MV-4-11 (cell line): Measurements from ENCODE around the gene SERPINA1.

ENCODE experiments used
- DNase-seq: peaks from one replicate; lab custom pipeline; 2025; lab: John Stamatoyannopoulos, UW

Gene SERPINA1

DNA sequence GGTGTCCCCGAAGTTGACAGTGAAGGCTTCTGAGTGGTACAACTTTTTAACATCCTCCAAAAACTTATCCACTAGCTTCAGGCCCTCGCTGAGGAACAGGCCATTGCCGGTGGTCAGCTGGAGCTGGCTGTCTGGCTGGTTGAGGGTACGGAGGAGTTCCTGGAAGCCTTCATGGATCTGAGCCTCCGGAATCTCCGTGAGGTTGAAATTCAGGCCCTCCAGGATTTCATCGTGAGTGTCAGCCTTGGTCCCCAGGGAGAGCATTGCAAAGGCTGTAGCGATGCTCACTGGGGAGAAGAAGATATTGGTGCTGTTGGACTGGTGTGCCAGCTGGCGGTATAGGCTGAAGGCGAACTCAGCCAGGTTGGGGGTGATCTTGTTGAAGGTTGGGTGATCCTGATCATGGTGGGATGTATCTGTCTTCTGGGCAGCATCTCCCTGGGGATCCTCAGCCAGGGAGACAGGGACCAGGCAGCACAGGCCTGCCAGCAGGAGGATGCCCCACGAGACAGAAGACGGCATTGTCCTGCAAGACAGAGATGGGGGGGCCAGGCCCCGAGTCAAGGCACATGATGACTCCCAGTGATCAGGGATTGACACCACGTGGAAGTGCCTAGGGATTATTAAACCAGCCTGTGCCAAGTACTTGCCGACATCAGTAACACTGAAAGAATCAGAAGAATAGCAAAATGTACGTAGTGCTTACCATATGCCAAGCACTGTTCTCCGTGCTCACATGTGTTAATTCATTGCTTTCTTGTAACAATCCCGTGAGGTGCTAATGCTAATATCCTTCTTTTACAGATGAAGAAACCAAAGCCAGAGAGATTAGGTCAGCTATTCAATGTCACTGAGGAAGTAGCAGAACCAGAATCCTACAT, 5.4 kb downstream of the SERPINA1 start:
- DNase-seq, result no peak

DNA sequence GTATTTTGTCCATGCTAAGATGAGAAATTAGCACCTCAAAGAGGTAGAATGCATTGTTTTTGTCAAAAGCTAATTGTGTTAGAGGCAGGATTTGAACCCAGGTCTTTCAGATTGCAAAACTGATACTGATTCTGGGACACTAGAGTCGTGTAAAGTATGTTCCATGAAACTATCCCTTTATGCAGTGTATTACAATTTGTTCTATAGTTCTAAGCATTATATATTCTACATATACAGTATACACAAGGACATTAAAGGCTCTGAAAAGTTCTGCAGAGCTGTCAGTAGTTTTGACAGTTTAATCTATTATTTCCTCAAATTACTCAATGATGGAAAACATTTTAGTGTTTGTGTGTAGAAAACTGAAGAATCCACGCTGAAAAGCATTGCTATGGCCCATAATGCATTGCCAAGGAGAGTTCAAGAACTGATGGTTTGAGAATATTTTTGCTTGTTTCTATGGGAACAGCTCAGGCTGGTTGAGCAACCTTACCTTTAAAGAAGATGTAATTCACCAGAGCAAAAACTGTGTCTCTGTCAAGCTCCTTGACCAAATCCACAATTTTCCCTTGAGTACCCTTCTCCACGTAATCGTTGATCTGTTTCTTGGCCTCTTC, 6.2 kb downstream of the SERPINA1 start:
- DNase-seq, result peak; percentile 20

DNA sequence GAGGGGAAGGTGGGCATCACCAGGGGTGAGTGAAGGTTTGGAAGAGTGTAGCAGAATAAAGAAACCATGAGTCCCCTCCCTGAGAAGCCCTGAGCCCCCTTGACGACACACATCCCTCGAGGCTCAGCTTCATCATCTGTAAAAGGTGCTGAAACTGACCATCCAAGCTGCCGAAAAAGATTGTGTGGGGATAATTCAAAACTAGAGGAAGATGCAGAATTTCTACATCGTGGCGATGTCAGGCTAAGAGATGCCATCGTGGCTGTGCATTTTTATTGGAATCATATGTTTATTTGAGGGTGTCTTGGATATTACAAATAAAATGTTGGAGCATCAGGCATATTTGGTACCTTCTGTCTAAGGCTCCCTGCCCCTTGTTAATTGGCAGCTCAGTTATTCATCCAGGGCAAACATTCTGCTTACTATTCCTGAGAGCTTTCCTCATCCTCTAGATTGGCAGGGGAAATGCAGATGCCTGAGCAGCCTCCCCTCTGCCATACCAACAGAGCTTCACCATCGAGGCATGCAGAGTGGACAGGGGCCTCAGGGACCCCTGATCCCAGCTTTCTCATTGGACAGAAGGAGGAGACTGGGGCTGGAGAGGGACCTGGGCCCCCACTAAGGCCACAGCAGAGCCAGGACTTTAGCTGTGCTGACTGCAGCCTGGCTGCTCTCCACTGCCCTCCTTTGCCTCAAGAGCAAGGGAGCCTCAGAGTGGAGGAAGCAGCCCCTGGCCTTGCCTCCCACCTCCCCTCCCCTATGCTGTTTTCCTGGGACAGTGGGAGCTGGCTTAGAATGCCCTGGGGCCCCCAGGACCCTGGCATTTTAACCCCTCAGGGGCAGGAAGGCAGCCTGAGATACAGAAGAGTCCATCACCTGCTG, 7.0 kb downstream of the SERPINA1 start:
- no peak for DNase-seq

DNA sequence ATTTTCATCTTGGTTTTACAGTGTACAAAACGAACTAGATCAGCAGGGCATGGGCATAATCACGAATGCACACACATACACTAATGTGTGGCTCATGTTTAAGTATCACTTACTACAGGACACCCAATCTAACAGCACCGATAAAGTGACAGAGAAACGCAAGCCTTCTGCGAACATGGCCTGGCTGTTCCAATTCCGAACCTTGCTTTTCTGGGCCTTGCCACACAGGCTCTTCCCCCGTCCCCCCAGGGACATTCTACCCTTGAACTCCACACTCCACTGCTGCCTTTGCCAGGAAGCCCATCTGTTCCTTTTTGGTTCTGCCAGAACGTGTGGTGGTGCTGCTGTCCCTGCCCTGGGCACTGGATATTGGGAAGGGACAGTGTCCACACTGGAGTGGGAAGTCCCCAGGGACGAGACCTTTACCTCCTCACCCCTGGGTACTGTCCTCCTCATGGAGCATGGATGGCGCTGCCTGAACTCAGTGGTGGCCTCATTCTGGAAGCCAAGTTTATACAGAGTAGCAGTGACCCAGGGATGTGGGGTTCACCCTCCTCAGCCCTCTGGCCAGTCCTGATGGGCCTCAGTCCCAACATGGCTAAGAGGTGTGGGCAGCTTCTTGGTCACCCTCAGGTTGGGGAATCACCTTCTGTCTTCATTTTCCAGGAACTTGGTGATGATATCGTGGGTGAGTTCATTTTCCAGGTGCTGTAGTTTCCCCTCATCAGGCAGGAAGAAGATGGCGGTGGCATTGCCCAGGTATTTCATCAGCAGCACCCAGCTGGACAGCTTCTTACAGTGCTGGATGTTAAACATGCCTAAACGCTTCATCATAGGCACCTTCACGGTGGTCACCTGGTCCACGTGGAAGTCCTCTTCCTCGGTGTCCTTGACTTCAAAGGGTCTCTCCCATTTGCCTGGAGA, 7.9 kb downstream of the SERPINA1 start:
- no peak for DNase-seq

DNA sequence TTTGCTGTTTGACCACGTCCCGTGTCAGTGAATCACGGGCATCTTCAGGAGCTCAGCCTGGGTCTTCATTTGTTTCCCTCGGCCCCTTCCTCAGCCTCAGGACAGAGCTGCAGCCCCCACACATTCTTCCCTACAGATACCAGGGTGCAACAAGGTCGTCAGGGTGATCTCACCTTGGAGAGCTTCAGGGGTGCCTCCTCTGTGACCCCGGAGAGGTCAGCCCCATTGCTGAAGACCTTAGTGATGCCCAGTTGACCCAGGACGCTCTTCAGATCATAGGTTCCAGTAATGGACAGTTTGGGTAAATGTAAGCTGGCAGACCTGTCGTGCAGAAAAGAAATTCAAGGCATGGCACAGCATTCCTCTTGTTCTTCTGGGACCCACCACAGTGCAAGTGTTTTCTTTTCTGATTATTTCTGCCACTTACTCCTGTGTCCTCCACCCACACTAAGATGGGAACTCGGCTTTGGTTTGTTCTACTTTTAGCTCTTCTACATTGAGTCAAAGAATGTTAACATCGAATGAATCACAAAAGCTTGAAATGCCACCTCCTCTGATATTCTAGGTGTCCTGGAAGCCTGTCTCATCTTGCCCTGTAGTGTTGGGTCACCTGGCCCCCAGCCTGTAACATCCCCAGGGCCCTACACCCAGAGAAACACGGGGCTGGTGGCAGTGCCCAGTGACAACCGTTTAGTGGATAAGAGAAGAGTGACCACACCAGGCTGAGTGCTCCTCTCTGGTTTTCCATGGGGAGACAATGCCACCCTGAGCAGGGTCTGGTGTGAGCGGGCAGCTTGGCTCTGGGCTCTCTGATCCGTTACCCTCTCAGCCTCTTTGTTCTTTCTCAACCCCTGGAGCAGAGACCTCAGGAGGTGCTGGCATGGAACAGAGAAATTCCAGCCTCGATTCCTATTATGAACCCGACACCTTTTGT, 8.8 kb downstream of the SERPINA1 start:
- no peak for DNase-seq

DNA sequence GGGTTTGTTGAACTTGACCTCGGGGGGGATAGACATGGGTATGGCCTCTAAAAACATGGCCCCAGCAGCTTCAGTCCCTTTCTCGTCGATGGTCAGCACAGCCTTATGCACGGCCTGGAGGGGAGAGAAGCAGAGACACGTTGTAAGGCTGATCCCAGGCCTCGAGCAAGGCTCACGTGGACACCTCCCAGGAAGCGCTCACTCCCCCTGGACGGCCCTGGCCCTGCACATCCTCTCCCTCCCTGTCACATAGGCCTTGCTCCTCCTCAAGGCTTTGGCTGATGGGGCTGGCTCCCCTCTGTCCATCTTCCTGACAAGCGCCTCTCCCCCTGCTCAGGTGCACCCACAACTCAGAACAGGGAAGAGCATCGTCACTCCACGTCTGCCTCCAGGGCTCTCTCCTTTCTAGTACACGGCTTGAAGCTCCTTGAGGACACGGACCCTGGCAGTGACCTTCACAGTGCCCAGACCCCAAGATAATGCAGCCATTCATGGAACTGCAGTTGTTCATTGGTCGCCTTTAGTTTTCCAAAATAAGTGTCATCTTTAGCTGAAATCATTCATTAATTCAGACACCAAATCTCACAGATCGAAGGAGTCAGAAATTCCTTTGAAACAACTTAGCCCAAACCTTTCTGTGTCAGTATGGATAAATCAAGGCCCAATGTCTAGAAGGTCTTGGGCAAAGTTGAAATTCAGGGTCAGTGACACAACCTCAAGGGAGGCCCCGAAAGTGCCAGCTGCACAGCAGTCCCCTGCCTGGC, 9.7 kb downstream of the SERPINA1 start:
- no peak for DNase-seq

DNA sequence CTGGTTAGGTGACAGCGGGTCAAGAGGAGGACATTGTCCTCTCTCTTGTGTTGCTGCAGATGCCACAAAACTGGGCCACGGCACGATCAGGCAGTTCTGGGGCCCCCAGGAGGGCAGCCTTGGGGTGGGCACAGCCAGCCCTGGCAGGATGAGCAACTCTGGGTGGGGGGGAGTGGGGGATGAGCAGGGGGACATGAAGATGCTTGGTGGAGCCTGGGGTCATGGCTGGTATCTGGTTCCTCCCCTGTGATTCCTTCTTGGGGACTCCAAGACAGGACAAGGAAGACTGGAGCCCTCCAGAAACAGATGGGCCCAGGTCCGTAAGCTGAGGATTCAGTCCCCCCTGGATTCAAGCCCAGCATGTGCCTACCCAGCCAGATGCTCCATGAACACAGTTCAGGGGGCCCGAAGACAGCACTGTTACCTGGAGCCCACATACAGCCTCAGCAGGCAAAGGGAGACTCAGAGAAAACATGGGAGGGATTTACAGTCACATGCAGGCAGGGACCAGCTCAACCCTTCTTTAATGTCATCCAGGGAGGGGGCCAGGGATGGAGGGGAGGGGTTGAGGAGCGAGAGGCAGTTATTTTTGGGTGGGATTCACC, 10.4 kb downstream of the SERPINA1 start:
- DNase-seq, result no peak

DNA sequence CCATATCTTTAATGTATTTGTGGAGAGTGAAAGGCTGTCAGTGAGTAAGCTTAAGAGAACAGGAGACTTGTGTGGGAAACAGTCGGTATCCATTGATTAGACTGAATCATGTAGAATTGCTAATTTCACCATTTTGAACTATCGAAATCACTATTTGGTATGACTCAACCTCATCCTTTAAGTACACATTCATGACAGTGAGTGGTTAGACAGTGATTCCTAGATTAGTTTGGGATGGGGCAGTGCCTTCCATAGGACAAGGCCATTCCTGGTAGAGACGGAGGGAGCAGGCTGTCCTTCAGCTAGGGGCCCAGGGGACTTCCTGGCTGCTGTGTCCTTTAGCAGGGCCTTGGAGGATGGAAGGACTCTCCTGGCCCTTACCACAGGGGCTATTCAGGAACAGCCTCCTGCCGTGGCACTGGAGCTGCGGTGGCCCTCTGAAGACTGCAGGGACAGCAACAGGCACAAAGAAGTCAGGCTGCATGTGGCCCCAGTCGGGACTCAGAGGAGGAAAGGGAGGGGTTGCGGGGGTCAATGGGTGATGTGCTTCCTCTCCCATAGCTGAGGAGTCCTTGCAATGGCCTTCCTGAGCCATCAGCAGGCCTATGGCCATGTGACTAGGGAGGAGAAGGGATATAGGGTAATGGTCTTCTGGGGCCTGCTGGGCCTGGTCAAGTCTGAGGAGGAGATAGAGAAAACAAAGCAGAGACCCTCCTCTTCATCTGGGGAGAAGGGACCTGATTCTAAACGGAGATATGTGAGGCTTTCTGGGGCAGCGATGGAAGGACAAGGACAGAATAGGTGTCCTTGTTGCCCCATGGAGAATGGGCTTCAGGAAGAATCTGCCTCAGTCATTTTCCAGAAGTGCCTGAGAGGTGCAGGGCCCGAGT, 11.2 kb downstream of the SERPINA1 start:
- DNase-seq, result no peak

DNA sequence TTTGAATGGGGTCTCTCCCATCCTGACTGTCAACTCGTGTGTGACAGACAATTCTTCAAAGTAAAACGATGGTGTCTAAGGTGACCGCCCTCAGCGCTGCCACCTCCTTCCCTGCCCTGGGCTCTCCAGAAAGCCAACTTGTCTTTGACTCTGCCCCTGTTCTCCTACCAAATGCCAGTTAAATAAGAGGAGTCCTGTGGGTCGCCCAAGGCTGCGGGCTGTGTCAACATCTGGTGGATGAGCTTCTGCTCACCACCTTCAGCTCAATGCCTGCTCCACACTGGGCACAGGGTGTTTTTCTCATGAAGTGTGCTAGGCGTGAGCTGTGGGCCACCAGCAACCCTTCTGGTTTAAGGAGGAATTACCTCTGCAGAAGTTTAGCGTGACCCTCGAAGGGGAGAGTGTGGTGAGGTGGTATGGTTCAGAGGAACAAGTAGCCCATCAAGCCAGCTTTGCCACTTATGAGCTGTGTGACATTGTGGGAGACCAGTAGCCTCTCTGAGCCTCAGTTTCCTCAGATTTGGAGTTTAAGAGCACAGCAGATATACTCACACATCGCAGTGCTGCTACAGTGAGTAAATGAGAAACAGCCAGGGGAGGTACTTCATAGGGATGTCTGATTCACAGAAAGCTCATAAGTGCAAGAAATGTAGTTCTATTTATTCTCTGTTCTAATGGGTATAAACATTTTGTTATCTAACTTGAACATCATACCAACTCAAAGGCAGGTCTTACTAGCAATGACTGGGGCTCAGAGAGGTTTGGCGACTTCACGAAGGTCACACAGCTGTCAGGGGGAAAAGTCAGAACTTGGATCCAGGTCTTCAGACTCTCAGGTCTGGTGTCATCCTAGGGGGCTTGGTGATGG, 12.1 kb downstream of the SERPINA1 start:
- DNase-seq, result no peak

DNA sequence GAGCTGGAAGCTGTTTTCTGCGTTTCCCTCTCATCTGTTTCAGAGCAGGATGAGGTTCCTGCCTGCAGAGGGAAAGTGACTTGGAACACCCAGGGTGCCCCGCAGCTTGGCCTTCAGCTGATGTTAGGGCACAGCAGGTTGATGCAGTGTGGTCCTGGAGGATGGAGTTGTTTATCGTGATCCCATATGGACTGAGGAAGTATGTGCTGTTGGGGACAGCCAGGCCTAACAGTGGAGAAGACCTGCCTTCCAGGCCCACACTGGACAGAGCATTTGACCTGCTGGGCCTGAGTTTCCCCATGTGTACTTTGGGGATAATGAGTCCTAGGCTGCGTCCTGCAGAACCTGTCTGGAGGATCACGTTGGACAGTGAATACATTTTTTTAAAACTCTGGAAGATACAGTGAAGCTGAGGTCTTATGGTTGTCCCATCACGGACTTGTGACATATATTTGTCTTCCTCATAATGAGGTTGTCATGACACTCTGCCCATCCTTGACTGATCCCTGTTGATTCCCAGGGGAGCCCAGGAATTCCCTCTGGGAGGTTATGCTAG, 12.8 kb downstream of the SERPINA1 start:
- DNase-seq, result no peak

DNA sequence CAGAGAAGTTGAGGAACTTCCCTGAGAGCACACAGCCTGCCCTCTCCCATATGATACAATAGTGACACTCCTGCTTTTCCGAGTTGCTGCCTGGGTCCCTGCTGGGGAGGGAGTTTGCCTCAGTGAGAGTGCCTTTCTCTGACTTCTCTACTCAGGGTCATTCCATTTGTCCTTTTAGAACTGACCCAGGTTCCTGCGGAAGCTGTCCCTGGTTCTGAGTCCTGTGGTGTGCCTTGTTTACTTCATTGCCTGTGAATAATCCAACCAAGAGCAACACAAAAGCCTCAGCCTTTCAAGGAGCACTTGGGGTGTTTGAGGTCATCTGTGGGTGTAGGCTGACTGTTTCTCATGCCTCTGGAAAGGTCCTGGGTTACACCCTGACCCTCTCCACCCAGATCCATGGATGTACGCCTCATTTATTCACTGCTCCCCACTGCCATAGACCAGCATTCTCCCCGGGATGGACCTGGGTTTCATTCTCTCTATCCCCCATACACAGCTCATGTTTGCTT, 13.6 kb downstream of the SERPINA1 start:
- DNase-seq, result no peak

DNA sequence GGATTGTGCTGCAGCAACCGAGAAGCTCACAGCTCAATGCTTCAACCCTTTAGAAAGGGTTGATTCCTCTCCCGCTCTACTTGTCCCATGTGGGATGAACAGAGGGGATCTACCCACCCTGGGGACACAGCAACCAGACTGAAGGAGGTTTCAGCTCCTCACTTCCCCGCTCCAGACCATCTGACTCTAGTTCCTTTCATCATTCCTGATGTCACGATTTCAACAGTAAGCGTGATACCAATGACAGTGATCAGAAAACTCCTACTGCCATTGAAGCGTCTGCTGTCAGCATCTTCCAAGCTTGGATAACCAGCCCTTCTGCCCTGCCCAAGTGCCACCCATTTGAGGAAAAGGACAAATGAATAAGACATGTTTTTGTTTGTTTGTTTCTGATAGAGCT, 14.3 kb downstream of the SERPINA1 start:
- DNase-seq, result no peak

DNA sequence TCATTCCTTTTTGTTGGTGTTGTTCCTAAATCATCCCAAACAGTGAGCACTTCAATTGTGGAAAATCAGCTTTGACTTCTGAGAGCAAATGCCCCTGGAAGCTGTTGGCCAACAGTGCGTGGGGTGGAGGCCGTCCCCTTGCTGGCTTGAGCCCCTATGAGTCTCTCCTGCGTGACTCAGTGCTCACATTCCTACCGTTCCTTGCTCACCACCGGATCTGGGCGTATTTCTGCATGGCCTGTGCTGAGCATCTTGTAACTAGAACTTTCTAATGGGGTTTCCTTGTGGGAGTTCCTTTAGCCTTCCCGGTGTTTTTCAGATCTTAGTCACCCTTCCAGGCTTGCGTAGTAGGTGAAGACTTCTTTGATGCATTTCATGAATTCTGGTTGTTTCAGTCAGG, 14.7 kb downstream of the SERPINA1 start:
- no peak for DNase-seq

DNA sequence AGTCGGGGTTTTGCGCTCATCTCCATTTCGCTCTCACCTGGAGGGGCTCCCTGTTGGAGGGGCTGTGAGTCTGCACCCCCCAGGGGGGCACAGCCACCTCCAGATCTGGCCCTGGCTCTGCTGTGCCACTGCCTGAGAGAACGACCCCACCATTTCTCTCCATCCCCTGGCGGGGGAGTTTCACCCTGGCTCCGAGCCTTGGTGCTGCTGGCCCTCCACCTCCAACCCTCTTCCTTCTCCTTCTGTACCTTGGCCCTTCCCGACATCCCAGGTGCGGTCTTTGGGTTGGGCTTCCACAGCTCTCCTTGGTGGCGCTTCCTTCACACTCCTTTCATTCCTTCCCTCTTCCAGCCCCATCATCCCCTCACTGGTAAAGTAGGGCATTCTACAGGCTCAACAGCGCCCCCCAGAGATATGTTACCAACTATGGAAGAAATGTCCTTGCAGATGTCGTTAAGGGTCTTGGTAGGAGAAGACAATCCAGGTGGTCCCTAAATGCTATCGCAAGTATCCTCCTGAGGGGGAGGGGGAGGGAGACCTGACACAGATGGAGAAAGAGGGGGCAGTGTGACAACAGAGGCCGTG, 16.3 kb downstream of the SERPINA1 start:
- DNase-seq, result no peak

DNA sequence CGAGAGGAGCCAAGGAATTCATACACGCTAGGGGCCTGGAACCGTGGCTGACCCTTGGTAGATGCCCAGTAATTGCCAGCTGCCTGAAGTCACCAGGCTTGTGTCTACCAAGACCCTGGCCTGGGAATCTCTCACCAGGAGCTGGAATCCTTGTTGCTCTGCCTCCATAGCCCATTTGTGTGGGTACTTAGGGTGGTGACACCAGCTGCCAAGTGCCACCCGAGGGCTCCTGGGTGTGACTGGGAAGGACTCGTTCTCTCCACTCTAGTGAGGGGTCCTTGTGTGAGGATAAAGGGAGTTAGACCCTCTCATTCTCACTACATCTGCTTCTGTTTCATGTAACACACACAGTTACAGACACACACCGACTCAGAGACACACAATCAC, 17.9 kb downstream of the SERPINA1 start:
- DNase-seq, result no peak
